Uterus (tissue), 2 donors: ENCODE measurements around the gene AXIN1.

ENCODE experiments used
- CTCF ChIP-seq, 4 experiments: fragments of 200-600 bp in 2 of 4; fragments of 450-650 bp in 2 of 4; sonication (generic) in 2 of 4; IDR thresholded peaks; one replicate each; pipeline ENCODE4 v1.5.1; 2016 to 2019; ENCODE audit warnings: antibody characterized with exemption in 4 of 4, mild to moderate bottlenecking in 2 of 4, moderate library complexity in 1 of 4
- POLR2A ChIP-seq, 2 donors: fragments of 450-650 bp; IDR thresholded peaks; one replicate each; pipeline ENCODE4 v1.6.1; 2016; ENCODE audit warnings: antibody characterized with exemption in 2 of 2, mild to moderate bottlenecking in 1 of 2, moderate library complexity in 1 of 2

GRCh38 chr16:259226-259625 lies 93.3 kb downstream of the AXIN1 start:
- TF ChIP-seq CTCF (IDR thresholded peaks at IDR 0.05) (no peak), POLR2A (IDR thresholded peaks at IDR 0.05) (no peak)
